Cerebellar nuclear complex (tissue), 1 donor: Measurements from ENCODE around the gene GNAL.

ENCODE experiments used
- DNase-seq, 2 experiments: peaks; one replicate each; lab custom pipeline; 2025; lab: John Stamatoyannopoulos, UW

The GNAL gene

GRCh38 chr18:11767329-11767728 is 78.3 kb downstream of the GNAL start:
- DNase-seq: no peak

DNA sequence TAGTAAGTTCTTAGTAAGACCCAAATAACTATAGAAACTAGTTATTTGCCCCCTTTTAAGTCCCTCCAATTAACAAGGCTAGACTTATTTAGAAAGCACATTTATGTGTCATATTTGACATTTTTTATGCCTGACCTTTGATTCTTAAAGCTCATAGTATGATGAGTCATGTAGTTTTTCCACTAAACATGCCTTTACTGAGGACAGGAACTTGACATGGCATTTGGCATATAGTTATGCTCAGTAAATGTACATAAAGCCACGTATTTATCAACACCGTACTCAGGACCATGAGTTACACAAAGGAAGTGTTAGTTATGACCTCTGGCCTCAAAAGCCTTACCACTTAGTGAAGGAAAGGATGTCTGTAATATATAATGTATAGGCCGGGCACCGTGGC is 78.9 kb downstream of the GNAL start:
- DNase-seq: no peak

GRCh38 chr18:11775436-11776174 is 86.5 kb downstream of the GNAL start:
- no peak for DNase-seq

DNA sequence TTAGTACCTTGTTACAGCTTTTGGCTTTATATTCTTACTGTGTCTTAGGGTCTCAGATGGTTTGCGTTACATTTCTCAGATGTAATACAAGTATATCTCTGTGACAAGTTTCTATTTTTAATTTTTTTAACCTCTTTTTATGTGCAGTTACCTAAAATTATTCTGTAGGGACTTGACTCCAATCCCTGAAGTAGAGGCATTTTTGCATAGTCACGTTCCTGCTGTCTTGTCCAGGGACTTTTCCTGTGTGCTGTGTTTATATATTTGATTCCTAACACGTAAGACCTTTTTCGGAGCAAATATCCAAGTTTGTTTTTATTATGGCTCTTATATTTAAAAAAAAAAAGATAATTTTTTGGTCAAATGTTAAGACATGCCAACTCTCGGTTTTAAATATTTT is 91.0 kb downstream of the GNAL start:
- no peak for DNase-seq

GRCh38 chr18:11783716-11784331 is 94.8 kb downstream of the GNAL start:
- DNase-seq: no peak

- no peak for DNase-seq
These were observed 95.7 kb downstream of the GNAL start for GRCh38 chr18:11784674-11785304.

DNA sequence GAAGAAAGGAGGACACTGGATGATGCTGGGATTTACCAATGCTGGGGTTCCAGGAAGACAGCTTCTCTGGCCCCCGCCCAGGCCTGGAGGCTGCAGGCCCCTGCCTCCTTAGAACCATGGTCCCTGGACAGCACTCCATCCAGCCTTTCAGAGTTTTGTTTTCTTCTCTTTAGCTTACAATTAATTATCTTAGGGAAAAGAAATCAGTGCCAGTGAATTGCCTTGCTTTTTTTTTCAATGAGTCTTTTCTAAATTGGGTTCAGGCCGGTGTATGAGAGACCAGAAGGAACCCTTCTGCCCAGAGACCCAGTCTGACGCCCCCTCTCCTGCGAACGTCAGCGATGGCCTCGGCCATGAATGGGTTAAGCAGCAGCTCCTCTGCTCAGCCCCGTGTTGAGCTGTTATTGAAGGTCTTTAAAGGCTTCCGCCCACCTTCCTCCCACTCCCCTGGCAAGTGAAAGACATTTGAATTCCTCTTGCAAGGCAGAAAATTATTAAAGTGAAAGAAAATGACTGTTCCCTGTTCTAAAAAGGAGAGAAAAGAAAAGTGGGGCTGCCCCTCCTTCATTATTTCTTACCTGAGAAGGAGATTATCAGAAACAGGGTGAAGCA is 96.5 kb downstream of the GNAL start:
- DNase-seq: no peak

DNA sequence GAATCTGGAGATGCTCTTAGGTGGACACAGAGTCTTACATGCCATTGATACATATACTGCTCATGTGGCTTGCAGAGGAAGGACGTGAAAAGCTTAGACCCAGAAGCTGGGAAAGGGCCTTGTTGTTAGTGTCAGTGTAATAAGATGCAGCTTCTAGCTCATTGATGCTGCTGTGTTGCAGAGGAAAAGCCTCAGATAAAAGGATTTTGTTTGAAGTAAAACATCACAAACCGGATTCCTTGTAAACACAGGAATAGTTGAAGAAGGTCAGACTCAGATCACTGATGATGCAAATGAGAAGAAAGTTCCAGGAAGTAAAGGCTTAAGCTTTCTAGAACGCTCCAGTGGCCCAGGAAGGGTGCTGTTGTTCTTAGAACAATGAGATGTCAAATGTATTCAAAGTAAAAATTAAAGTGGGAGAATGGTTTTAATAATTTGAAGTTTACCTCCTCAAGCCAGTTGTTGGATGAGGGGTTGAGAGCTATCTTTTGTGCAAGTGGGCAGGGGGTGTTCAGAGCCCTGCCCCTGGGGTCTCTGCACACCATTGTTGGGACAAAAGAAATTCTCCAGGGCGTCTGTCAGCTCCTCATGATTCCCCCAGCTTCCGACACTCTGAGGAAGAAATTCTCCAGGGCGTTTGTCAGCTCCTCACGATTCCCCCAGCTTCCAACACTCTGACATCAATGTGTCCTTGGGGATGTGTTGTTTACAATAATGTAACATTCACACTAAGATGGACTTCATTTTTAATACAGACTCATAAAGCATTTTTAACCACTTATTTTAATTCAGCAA is 100.8 kb downstream of the GNAL start:
- no peak for DNase-seq

GRCh38 chr18:11791131-11791530 is 102.1 kb downstream of the GNAL start:
- no peak for DNase-seq

- no peak for DNase-seq
These were observed 103.6 kb downstream of the GNAL start for GRCh38 chr18:11792632-11793031.

- no peak for DNase-seq
These were observed 105.1 kb downstream of the GNAL start for GRCh38 chr18:11794195-11794594.

DNA sequence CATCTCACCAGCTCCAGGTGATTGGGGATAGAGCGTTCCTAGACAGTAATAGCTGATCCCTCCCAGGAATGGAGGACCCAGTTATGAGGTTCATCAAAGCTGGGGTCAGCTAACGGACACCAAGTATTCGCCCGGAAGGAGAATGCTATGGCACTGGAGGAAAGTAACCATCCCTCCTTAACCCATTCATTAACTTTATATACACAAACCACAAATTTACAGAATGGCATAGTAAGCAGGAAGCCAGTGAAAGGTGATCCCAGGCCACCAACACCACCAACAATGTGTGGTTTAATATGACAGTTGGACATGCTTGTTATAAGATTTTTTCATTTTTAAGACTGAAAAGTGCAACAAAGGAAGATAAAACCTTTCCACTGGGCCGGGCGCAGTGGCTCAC is 106.9 kb downstream of the GNAL start:
- DNase-seq: no peak

DNA sequence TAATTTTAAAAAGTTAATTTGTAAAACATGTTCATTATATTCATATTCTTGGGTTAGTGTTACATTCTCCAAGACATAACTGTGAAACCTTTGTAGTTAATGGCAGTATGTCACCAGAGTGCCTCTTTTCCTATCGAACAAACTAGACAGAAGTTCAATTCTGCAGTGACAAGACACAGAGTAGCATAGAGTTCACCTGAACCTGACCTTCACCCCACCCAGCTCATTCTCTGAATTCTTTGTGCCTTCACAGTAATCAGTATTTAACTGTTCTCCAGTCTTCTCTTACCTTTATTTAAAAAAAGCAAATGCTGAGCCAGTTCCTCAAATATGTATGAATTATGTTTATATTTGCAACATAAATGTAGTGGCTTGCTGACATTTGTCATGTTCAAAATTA is 109.2 kb downstream of the GNAL start:
- DNase-seq: no peak

- DNase-seq: no peak
These were observed 110.0 kb downstream of the GNAL start for GRCh38 chr18:11799066-11799465.

GRCh38 chr18:11800566-11801334 is 111.7 kb downstream of the GNAL start:
- no peak for DNase-seq

DNA sequence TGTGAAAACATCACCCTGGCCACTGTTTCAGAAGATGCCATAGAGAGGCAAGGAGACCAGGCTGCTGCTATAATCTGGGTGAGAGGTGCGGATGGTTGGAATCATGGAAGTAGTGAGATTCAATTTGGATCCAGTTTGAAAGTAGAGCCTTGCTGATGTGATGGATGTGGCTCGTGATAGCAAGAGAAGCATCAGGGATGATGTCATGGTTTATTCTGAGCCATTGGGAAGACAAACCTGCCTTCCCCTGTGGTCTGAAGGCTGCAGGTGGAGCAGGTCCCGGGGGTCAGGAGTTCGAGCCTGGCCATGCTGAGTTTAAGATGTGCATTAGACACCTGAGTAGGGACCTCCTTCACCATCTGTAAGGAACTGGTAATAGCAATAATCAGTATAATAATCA is 112.5 kb downstream of the GNAL start:
- no peak for DNase-seq

- no peak for DNase-seq
These were observed 113.1 kb downstream of the GNAL start for GRCh38 chr18:11802158-11802557.

DNA sequence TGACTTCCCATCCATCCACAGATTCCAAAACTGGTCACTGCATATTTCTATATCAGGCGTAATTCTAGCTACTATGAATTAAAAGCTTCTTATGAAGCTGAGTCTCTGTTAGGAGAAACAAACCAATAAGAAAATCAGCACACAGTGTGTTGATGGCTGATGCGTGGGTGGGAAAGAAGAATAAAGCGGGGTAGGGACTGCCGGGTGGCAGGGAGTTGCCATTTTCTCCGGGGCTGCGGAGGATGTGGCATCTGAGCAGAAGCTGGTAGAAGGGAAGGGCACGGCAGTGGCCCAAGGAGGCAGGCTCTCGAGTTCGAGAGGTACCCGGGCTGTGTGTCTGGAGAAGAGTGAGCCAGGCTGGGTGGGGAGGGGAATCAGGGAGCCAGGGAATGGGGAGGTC is 113.5 kb downstream of the GNAL start:
- DNase-seq: no peak

- DNase-seq: no peak
These were observed 118.2 kb downstream of the GNAL start for GRCh38 chr18:11807233-11807632.

GRCh38 chr18:11808001-11808855 is 119.2 kb downstream of the GNAL start:
- DNase-seq: no peak
